H1 (cell line): ENCODE data around the gene GFRA4. TPM values are rescaled to one million over a fixed set of nuclear protein-coding genes. Genes with fewer than 3 reads are reported as not detected.

Experiments
- CTCF ChIA-PET: fragments of 300-600 bp; sonication (Branson Sonifier 250); formaldehyde crosslinking; loops from one replicate; lab custom pipeline; 2021; ENCODE audit not compliant: partially characterized antibody; lab: Charles Lee
- POLR2A ChIA-PET: fragments of 300-600 bp; sonication (Branson Sonifier 250); formaldehyde crosslinking; loops from one replicate; lab custom pipeline; 2021; ENCODE audit warnings: inconsistent platforms; ENCODE audit not compliant: partially characterized antibody; lab: Charles Lee
- DNase-seq, 2 experiments: peaks; one replicate each; pipeline versions ENCODE4 v3.0.0 to v3.0.0-alpha.2; 2010 to 2022; ENCODE audit warnings: low spot score in 2 of 2, low read depth in 1 of 2, mixed read lengths in 1 of 2
- FAIRE-seq: peaks from 2 replicates; lab custom pipeline; 2011; peaks lifted over from hg19 to GRCh38; lab: Jason Lieb, UNC
- H2AFZ ChIP-seq: 2 replicates; pipeline ENCODE4 v1.8.1; 2012; ENCODE audit warnings: low read length, inconsistent platforms
- H2AK5ac ChIP-seq: 2 replicates; pipeline ENCODE4 v1.6.1; 2013; ENCODE audit warnings: low read depth, low read length
- H2BK120ac ChIP-seq: replicated peaks from 2 replicates; pipeline ENCODE3; 2013; ENCODE audit warnings: low read depth, low read length, inconsistent platforms
- H2BK12ac ChIP-seq: 2 replicates; pipeline ENCODE4 v1.6.1; 2013; ENCODE audit warnings: low read depth, low read length
- H2BK15ac ChIP-seq: 2 replicates; pipeline ENCODE4 v1.6.1; 2013; ENCODE audit warnings: low read length
- H2BK20ac ChIP-seq: 2 replicates; pipeline ENCODE4 v1.6.1; 2013; ENCODE audit warnings: low read length
- H2BK5ac ChIP-seq: 2 replicates; pipeline ENCODE4 v1.6.1; 2013; ENCODE audit warnings: low read depth, low read length
- H3K14ac ChIP-seq: 2 replicates; pipeline ENCODE4 v1.6.1; 2013; ENCODE audit warnings: inconsistent platforms; ENCODE audit not compliant: insufficient read length
- H3K18ac ChIP-seq: 2 replicates; pipeline ENCODE4 v1.6.1; 2013; ENCODE audit warnings: low read length; ENCODE audit errors: extremely low read depth
- H3K23ac ChIP-seq: 2 replicates; pipeline ENCODE4 v1.6.1; 2013; ENCODE audit warnings: inconsistent platforms; ENCODE audit not compliant: insufficient read length
- H3K23me2 ChIP-seq: 2 replicates; pipeline ENCODE4 v1.6.1; 2013; ENCODE audit warnings: low read depth, low read length
- H3K27ac ChIP-seq: 2 replicates; pipeline ENCODE4 v1.6.1; 2011; ENCODE audit warnings: low read depth, low read length, inconsistent platforms
- H3K27me3 ChIP-seq, 4 experiments: replicated peaks in 1 of 4; 1 replicate in 1 of 4; 2 replicates in 3 of 4; pipeline versions ENCODE4 v1.6.1 to v1.8.1; 2011 to 2013; ENCODE audit warnings: low read length in 3 of 4, mild to moderate bottlenecking in 3 of 4, inconsistent platforms in 2 of 4, mixed read lengths in 2 of 4, moderate library complexity in 1 of 4; ENCODE audit not compliant: control insufficient read depth in 3 of 4, insufficient read depth in 3 of 4; ENCODE audit errors: extremely low read depth in 1 of 4
- H3K36me3 ChIP-seq, 4 experiments: 2 replicates each; pipeline versions ENCODE4 v1.6.1 to v1.8.1; 2011 to 2013; ENCODE audit warnings: mild to moderate bottlenecking in 4 of 4, low read length in 3 of 4, moderate library complexity in 2 of 4, control low read depth in 1 of 4, inconsistent platforms in 1 of 4; ENCODE audit not compliant: insufficient read depth in 4 of 4, control insufficient read depth in 2 of 4
- H3K4ac ChIP-seq: replicated peaks from 2 replicates; pipeline ENCODE3; 2013; ENCODE audit warnings: low read length, low read depth, mixed read lengths, inconsistent platforms; ENCODE audit not compliant: insufficient read length
- H3K4me1 ChIP-seq, 4 experiments: replicated peaks in 1 of 4; 1 replicate in 1 of 4; 2 replicates in 3 of 4; pipeline versions ENCODE4 v1.6.1 to v1.8.1; 2011 to 2013; ENCODE audit warnings: low read length in 3 of 4, inconsistent platforms in 2 of 4, mixed read lengths in 1 of 4; ENCODE audit not compliant: insufficient read depth in 4 of 4, control insufficient read depth in 3 of 4
- H3K4me2 ChIP-seq, 2 experiments: 2 replicates each; pipeline versions ENCODE4 v1.6.1 to v1.8.1; 2011 to 2013; ENCODE audit warnings: low read depth in 2 of 2, low read length in 2 of 2, control low read depth in 1 of 2, inconsistent platforms in 1 of 2, mild to moderate bottlenecking in 1 of 2; ENCODE audit not compliant: insufficient read depth in 1 of 2
- H3K4me3 ChIP-seq, 4 experiments: fragments of 200-600, 300-600 bp in 1 of 4; sonication (generic), shearing (Covaris generic), sonication (Bioruptor Twin) in 1 of 4; 2 replicates each; pipeline versions ENCODE4 v1.5.1 to v1.8.1; 2011 to 2016; ENCODE audit warnings: low read length in 4 of 4, low read depth in 3 of 4, control low read depth in 2 of 4, inconsistent platforms in 2 of 4, mild to moderate bottlenecking in 2 of 4, mixed read lengths in 1 of 4, moderate library complexity in 1 of 4; ENCODE audit not compliant: insufficient read depth in 2 of 4; ENCODE audit errors: extremely low read depth in 1 of 4
- H3K56ac ChIP-seq: replicated peaks from 2 replicates; pipeline ENCODE3; 2013; ENCODE audit warnings: low read depth, mild to moderate bottlenecking, mixed read lengths, low read length, inconsistent platforms; ENCODE audit not compliant: insufficient read length
- H3K79me1 ChIP-seq: 2 replicates; pipeline ENCODE4 v1.6.1; 2013; ENCODE audit warnings: low read depth, low read length, control low read depth
- H3K79me2 ChIP-seq, 2 experiments: 2 replicates each; pipeline versions ENCODE4 v1.6.1 to v1.8.1; 2012 to 2013; ENCODE audit warnings: low read length in 2 of 2, mild to moderate bottlenecking in 2 of 2, inconsistent platforms in 1 of 2; ENCODE audit not compliant: insufficient read depth in 2 of 2, control insufficient read depth in 1 of 2
- H3K9ac ChIP-seq, 4 experiments: replicated peaks in 1 of 4; 1 replicate in 1 of 4; 2 replicates in 3 of 4; pipeline versions ENCODE4 v1.6.1 to v1.8.1; 2011 to 2013; ENCODE audit warnings: low read depth in 3 of 4, low read length in 3 of 4, control low read depth in 2 of 4, mild to moderate bottlenecking in 2 of 4, moderate library complexity in 2 of 4, inconsistent platforms in 1 of 4; ENCODE audit errors: extremely low read depth in 1 of 4
- H3K9me3 ChIP-seq, 2 experiments: 2 replicates each; pipeline versions ENCODE4 v1.6.1 to v1.8.1; 2012 to 2013; ENCODE audit warnings: mild to moderate bottlenecking in 2 of 2, moderate library complexity in 2 of 2, control low read depth in 1 of 2, inconsistent platforms in 1 of 2, low read depth in 1 of 2, low read length in 1 of 2, mixed read lengths in 1 of 2; ENCODE audit not compliant: insufficient read depth in 2 of 2
- H4K20me1 ChIP-seq, 2 experiments: replicated peaks in 1 of 2; 2 replicates each; pipeline versions ENCODE3 to v1.8.1; 2011 to 2013; ENCODE audit warnings: inconsistent platforms in 2 of 2, low read length in 2 of 2, mild to moderate bottlenecking in 1 of 2; ENCODE audit not compliant: insufficient read depth in 2 of 2, control insufficient read depth in 1 of 2
- H4K5ac ChIP-seq: 2 replicates; pipeline ENCODE4 v1.6.1; 2013; ENCODE audit warnings: low read length, low read depth, mixed read lengths, inconsistent platforms; ENCODE audit not compliant: insufficient read length
- H4K8ac ChIP-seq: 2 replicates; pipeline ENCODE4 v1.8.0; 2013; ENCODE audit warnings: mild to moderate bottlenecking, moderate library complexity, low read length, inconsistent platforms; ENCODE audit not compliant: insufficient read depth; ENCODE audit errors: extremely low read depth
- H4K91ac ChIP-seq: replicated peaks from 2 replicates; pipeline ENCODE3; 2013; ENCODE audit warnings: low read length, mixed read lengths, inconsistent platforms; ENCODE audit not compliant: insufficient read length
- CTCF ChIP-seq, 3 experiments: IDR thresholded peaks; 1 replicate in 2 of 3; 2 replicates in 1 of 3; pipeline versions ENCODE4 v1.5.1 to v1.6.1; 2011; ENCODE audit warnings: low read length in 3 of 3, mild to moderate bottlenecking in 3 of 3, inconsistent platforms in 2 of 3, low read depth in 1 of 3, moderate library complexity in 1 of 3; ENCODE audit not compliant: insufficient read depth in 1 of 3; ENCODE audit errors: control extremely low read depth in 1 of 3
- NANOG ChIP-seq: IDR thresholded peaks from 2 replicates; pipeline ENCODE4 v1.6.1; 2011; ENCODE audit warnings: low read length, low read depth, mild to moderate bottlenecking, inconsistent platforms; ENCODE audit not compliant: insufficient read depth, poor library complexity, severe bottlenecking
- RAD21 ChIP-seq, 2 experiments: IDR thresholded peaks in 1 of 2; conservative IDR thresholded peaks in 1 of 2; 2 replicates each; pipeline ENCODE4 v1.6.1; 2011; ENCODE audit warnings: low read depth in 2 of 2, low read length in 2 of 2, improper control_type of control experiment in 1 of 2, inconsistent platforms in 1 of 2, mild to moderate bottlenecking in 1 of 2, moderate library complexity in 1 of 2
- RFX5 ChIP-seq: IDR thresholded peaks from 2 replicates; pipeline ENCODE4 v1.6.1; 2011; ENCODE audit warnings: low read depth, low read length, improper control_type of control experiment, borderline replicate concordance
- WGBS, 2 experiments: shearing (Covaris generic) in 1 of 2; methylation state at CpG; one replicate each; pipeline versions ENCODE4 v1.1.6 to v1.1.7; 2013 to 2015; ENCODE audit warnings: low lambda C conversion rate in 2 of 2, mixed read lengths in 2 of 2, inconsistent platforms in 1 of 2, low coverage in 1 of 2, missing lambda C conversion rate in 1 of 2; ENCODE audit not compliant: insufficient replicate concordance in 2 of 2, insufficient coverage in 1 of 2, insufficient read length in 1 of 2; ENCODE audit errors: extremely low coverage in 1 of 2, missing lambda C conversion rate in 1 of 2; 5-methylcytosine and 5-hydroxymethylcytosine counted together
- polyA plus RNA-seq, 7 experiments: library from polyadenylated mRNA; depleted of rRNA in 3 of 7; stranded (reverse) in 5 of 7; unstranded in 2 of 7; fragments of >200 nt in 5 of 7; fragments of 200-250 nt in 2 of 7; gene quantifications; 1 replicate in 5 of 7; 2 replicates in 1 of 7; 4 replicates in 1 of 7; pipeline versions ENCODE4 v1.2.1 to v1.2.3, GENCODE V29; 2011 to 2013; ENCODE audit warnings: missing spikeins in 2 of 7, mixed read lengths in 2 of 7
- total RNA-seq: library from RNA; stranded (reverse); fragmentation: NEBNext Ultra II Directional; extraction: Animal tissue kit (Norgen Biotek cat#: 25700); gene quantifications from 2 replicates; pipeline ENCODE4 v1.2.1, GENCODE V29; 2021

Gene GFRA4
- total and polyA plus RNA-seq, 2 of the 8 experiments (the other 6 are each of a cell fraction or from before 2014, with no cell fraction given) = 0.05 TPM; not detected in 1

GRCh38 chr20:3670511-3670910 lies 7.3 kb upstream of the GFRA4 start:
- Histone ChIP-seq H2BK15ac (0 out of 2 replicates have a peak overlapping the region, but pooled peaks have one; percentile 14), H4K20me1 (peaks cover 0 to 3% of the 10 kb centered on the region in 2 experiments), H3K23ac (no peak overlapping the region), H3K9ac (no peak overlapping the region), H3K4me1 (peaks cover 0 to 10% (median 3%) of the 10 kb centered on the region in 4 experiments; a peak in 4 of 7 replicates), H2AFZ (no peak overlapping the region), H3K27me3 (peaks cover 6 to 25% (median 19%) of the 10 kb centered on the region in 4 experiments; a peak in 6 of 7 replicates), H3K36me3 (no peaks in the 10 kb centered on the region), H3K27ac (no peak overlapping the region), H2BK20ac (no peak overlapping the region), H2BK12ac (0 out of 2 replicates have a peak overlapping the region, but pooled peaks have one; percentile 50), H2AK5ac (no peak overlapping the region), H3K4me2 (no peak overlapping the region), H3K9me3 (no peaks in the 10 kb centered on the region), H2BK120ac (no peak overlapping the region), H2BK5ac (no peak overlapping the region), H3K79me1 (no peaks in the 10 kb centered on the region), H3K23me2 (peaks cover 9% of the 10 kb centered on the region; the same call in 1 of the 2 replicates), H3K79me2 (no peaks in the 10 kb centered on the region), H3K18ac (no peak overlapping the region), H3K4me3 (no peak overlapping the region), H4K5ac (no peak overlapping the region), H3K56ac (no peak overlapping the region), H3K14ac (no peak overlapping the region), H4K91ac (peak overlapping the region; percentile 56), H4K8ac (no peak overlapping the region), H3K4ac (no peak overlapping the region)
- TF ChIP-seq CTCF (IDR thresholded peaks at IDR 0.05; ENCODE audit: control extremely low read depth in 1 of 3, insufficient read depth in 1 of 3, low read depth in 1 of 3, low read length in 3 of 3) (peak; percentile 40 to 58 (median 58); a peak in 3 of 4 replicates), NANOG (no peak), RAD21 (IDR thresholded peaks at IDR 0.05 in 1 of 2, conservative IDR thresholded peaks at IDR 0.05 in 1 of 2; ENCODE audit: low read depth in 2 of 2, low read length in 2 of 2) (peak; percentile 25 to 43; a peak in 3 of 4 replicates), RFX5 (no peak)
- DNase-seq = no peak
- POLR2A ChIA-PET = interaction anchor here (1.0 to 1.2 kb wide), 3 partner anchors 9 to 49 kb away, joined by 3 to 8 read pairs (median 3); no protein-coding TSS in a partner anchor
- FAIRE-seq = no peak
- WGBS, 2 experiments = 52% methylated on average over 6 of the region's 6 CpGs; no CpG with 5 or more reads in 1 of the 2 experiments
- CTCF ChIA-PET = interaction anchor here (0.7 to 45.1 kb wide), 16 partner anchors 11 to 111 kb away, joined by 3 to 1432 read pairs (median 4); partner anchors contain the start of genes ADAM33 and SIGLEC1
